ENCODE data around the gene UTS2R. TPM values are rescaled to one million over a fixed set of nuclear protein-coding genes. Genes with fewer than 3 reads are reported as not detected.

The UTS2R gene
- polyA plus RNA-seq, 1 donor from 2014 or later: not detected

DNA sequence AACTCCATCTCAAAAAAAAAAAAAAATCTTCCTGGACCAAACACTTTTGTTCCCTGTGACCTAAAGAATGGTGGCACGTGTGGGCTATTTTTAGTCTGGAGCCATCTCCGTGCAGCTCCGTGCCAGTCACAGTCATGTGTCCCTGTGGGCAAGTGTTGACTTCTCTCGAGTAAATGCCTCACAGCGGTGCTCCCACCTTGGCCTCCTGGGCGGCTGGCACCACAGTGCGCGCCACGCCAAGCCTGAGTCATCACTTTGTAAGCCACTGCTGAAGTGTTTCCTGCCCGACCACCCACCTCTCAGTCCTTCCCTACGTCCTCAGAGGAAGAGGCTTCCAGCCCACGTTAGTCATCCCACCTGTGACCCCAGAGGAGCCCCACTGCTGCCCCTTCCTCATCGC, 35.7 kb downstream of the UTS2R start:
- Histone ChIP-seq H3F3A (ENCODE audit: insufficient read depth, low read length, poor library complexity, severe bottlenecking) (no peaks in the 10 kb centered on the region), H3K27me3 (ENCODE audit: insufficient read depth, low read depth, low read length) (no peaks in the 10 kb centered on the region), H4K20me1 (ENCODE audit: insufficient read depth) (no peaks in the 10 kb centered on the region), H2AFZ (ENCODE audit: low read depth, low read length) (no peak overlapping the region), H3K4me3 (ENCODE audit: low read length) (no peak overlapping the region), H3K9ac (ENCODE audit: low read length) (no peak overlapping the region), H3K79me2 (replicated peaks; ENCODE audit: insufficient read depth, low read length) (no peaks in the 10 kb centered on the region), H3K9me2 (ENCODE audit: insufficient read depth, low read length) (no peaks in the 10 kb centered on the region), H3K36me3 (ENCODE audit: insufficient read depth, low read length) (no peaks in the 10 kb centered on the region), H3K4me2 (ENCODE audit: low read length) (no peak overlapping the region), H3K9me3 (ENCODE audit: low read length) (no peaks in the 10 kb centered on the region), H3K27ac (ENCODE audit: low read length) (no peak overlapping the region)
- no peak for TF ChIP-seq RAD21 (conservative IDR thresholded peaks at IDR 0.05)
- TF ChIP-seq SMC3 (conservative IDR thresholded peaks at IDR 0.05; ENCODE audit: poor library complexity): no peak
- TF ChIP-seq, protein P1, sequence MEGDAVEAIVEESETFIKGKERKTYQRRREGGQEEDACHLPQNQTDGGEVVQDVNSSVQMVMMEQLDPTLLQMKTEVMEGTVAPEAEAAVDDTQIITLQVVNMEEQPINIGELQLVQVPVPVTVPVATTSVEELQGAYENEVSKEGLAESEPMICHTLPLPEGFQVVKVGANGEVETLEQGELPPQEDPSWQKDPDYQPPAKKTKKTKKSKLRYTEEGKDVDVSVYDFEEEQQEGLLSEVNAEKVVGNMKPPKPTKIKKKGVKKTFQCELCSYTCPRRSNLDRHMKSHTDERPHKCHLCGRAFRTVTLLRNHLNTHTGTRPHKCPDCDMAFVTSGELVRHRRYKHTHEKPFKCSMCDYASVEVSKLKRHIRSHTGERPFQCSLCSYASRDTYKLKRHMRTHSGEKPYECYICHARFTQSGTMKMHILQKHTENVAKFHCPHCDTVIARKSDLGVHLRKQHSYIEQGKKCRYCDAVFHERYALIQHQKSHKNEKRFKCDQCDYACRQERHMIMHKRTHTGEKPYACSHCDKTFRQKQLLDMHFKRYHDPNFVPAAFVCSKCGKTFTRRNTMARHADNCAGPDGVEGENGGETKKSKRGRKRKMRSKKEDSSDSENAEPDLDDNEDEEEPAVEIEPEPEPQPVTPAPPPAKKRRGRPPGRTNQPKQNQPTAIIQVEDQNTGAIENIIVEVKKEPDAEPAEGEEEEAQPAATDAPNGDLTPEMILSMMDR (IDR thresholded peaks at IDR 0.05; ENCODE audit: poor library complexity, severe bottlenecking): no peak
- no peak for TF ChIP-seq MXI1 (conservative IDR thresholded peaks at IDR 0.05; ENCODE audit: poor library complexity, severe bottlenecking)
- TF ChIP-seq EZH2 (IDR thresholded peaks at IDR 0.05; ENCODE audit: borderline replicate concordance, insufficient read depth, low read length, poor library complexity, severe bottlenecking): no peak
- no peak for TF ChIP-seq POLR2AphosphoS5 (IDR thresholded peaks at IDR 0.05)
- TF ChIP-seq REST (IDR thresholded peaks at IDR 0.05; ENCODE audit: borderline replicate concordance): no peak
- TF ChIP-seq TAF1 (IDR thresholded peaks at IDR 0.05; ENCODE audit: low read depth): no peak
- no peak for TF ChIP-seq EP300 (conservative IDR thresholded peaks at IDR 0.05; ENCODE audit: poor library complexity, severe bottlenecking)

GRCh38 chr17:82408288-82408937, 36.8 kb downstream of the UTS2R start:
- H3K9ac ChIP-seq (ENCODE audit: low read length): no peak overlapping the region
- H3K4me2 ChIP-seq (ENCODE audit: low read length): no peak overlapping the region
- H3K4me3 ChIP-seq (ENCODE audit: low read length): no peak overlapping the region
- H3K36me3 ChIP-seq (ENCODE audit: insufficient read depth, low read length): no peaks in the 10 kb centered on the region
- TF ChIP-seq TAF1 (IDR thresholded peaks at IDR 0.05; ENCODE audit: low read depth): no peak
- no peak for TF ChIP-seq RAD21 (conservative IDR thresholded peaks at IDR 0.05)
- TF ChIP-seq, protein P1 (IDR thresholded peaks at IDR 0.05; ENCODE audit: poor library complexity, severe bottlenecking): no peak
- TF ChIP-seq EP300 (conservative IDR thresholded peaks at IDR 0.05; ENCODE audit: poor library complexity, severe bottlenecking): no peak
- no peak for TF ChIP-seq REST (IDR thresholded peaks at IDR 0.05; ENCODE audit: borderline replicate concordance)
- TF ChIP-seq POLR2AphosphoS5 (IDR thresholded peaks at IDR 0.05): no peak
- no peak for TF ChIP-seq SMC3 (conservative IDR thresholded peaks at IDR 0.05; ENCODE audit: poor library complexity)
- no peak for TF ChIP-seq MXI1 (conservative IDR thresholded peaks at IDR 0.05; ENCODE audit: poor library complexity, severe bottlenecking)
- no peak for TF ChIP-seq EZH2 (IDR thresholded peaks at IDR 0.05; ENCODE audit: borderline replicate concordance, insufficient read depth, low read length, poor library complexity, severe bottlenecking)
- no peak overlapping the region for H3K27ac ChIP-seq (ENCODE audit: low read length)
- H4K20me1 ChIP-seq (ENCODE audit: insufficient read depth): no peaks in the 10 kb centered on the region
- H3K9me3 ChIP-seq (ENCODE audit: low read length): no peaks in the 10 kb centered on the region
- H3K27me3 ChIP-seq (ENCODE audit: insufficient read depth, low read depth, low read length): no peaks in the 10 kb centered on the region
- no peaks in the 10 kb centered on the region for H3K79me2 ChIP-seq (replicated peaks; ENCODE audit: insufficient read depth, low read length)
- H3F3A ChIP-seq (ENCODE audit: insufficient read depth, low read length, poor library complexity, severe bottlenecking): no peaks in the 10 kb centered on the region
- H3K9me2 ChIP-seq (ENCODE audit: insufficient read depth, low read length): no peaks in the 10 kb centered on the region
- no peak overlapping the region for H2AFZ ChIP-seq (ENCODE audit: low read depth, low read length)
